Renal pelvis (tissue), 4 donors: ENCODE results near the gene CYP2C19. TPM values are rescaled to one million over a fixed set of nuclear protein-coding genes. Genes with fewer than 3 reads are reported as not detected.
A peak's percentile ranks its signal among the peaks of the same experiment; 100 is the strongest.
"Not testable (repeated sequence)": the region's sequence is repeated elsewhere in the genome, so short reads cannot be mapped to it uniquely, and the experiment has no call there.

ENCODE experiments used
- DNase-seq: peaks from one replicate; pipeline ENCODE4 v3.0.0-alpha.2; 2013
- polyA plus RNA-seq, 3 donors: library from polyadenylated mRNA; unstranded; fragments of 120-200 nt; gene quantifications; one replicate each; pipeline ENCODE4 v1.2.1, GENCODE V29; 2013; ENCODE audit not compliant: insufficient read length in 3 of 3

CYP2C19 gene
- polyA plus RNA-seq, 3 donors, result 0.06 to 0.30 (median 0.30) TPM

DNA sequence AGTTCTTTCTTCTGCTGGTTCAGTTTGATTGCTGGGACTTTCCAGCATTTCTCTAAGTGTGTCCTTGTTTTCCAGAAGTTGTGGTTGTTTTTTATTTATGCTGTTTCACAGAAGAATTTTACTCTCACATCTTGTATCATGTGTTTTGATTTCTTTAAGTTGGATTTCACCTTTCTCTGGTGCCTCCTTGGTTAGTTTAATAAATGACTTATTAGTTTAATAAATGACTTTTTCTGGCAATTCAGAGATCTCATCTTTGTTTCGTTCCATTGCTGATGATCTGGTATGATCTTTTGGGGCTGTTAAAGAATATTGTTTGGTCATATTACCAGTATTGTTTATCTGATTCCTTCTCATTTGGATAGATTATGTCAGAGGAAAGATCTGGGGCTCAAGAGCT is 116.2 kb downstream of the CYP2C19 start:
- DNase-seq, result no peak

- no peak for DNase-seq
These were observed 116.7 kb downstream of the CYP2C19 start for GRCh38 chr10:94879214-94879613.

DNA sequence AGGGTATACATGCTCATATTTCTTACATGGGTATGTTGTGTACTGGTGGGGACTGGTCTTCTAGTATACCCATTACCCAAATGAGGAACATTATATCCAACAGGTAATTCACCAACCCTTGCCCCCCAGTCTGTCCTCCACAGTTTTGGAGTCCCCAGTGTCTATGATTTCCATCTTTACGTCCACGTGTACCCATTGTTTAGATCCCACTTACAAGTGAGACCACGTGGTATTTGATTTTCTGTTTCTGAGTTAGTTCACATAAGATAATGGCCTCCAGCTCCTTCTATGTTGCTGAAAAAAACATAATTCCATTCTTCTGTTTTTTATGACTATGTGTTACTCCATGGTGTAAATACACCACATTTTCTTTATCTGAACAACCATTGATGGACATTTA is 126.6 kb downstream of the CYP2C19 start:
- no peak for DNase-seq

DNA sequence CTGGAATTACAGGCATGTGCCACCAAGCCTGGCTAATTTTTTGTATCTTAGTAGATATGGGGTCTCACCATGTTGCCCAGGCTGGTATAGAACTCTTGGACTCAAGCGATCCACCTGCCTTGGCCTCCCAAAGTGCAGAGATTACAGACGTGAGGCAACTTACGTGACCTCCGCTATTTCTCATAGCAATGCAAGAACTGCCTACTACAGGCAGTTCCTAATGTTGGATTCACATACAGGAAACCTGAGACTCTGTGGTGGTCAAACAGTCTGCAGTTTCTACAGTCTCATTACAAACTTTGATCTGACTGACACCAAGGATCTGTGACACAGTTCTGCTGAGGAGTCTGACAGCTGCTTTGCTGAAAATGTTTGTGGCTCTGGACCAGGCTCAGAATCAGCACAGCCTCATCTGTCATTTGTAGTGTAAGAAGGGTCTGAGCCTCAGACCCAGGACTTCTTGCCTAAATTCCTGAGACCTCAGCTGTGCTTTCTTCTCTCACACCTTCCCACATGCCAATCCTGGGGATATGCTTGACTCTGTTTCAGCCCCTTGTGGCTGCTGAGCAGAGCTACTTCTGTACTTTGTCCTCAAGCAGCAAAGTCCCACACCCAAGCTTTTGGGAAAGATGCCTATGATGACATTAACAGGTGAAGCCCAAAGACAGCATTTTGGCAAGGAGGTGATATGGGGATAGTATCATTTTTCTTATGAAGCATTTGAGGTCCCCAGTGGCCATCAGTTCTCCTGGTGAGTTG is 128.0 kb downstream of the CYP2C19 start:
- no peak for DNase-seq

DNA sequence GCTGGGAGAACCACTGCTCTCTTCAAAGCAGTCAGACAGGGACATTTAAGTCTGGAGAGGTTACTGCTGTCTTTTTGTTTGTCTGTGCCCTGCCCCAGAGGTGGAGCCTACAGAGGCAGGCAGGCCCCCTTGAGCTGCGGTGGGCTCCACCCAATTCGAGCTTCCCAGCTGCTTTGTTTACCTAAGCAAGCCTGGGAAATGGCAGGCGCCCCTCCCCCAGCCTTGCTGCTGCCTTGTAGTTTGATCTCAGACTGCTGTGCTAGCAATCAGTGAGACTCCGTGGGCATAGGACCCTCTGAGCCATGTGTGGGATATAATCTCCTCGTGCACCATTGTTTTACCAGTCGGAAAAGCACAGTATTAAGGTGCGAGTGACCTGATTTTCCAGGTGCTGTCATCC is 135.9 kb downstream of the CYP2C19 start:
- DNase-seq, result not testable (repeated sequence)

- DNase-seq, result no peak
These were observed 139.6 kb downstream of the CYP2C19 start for GRCh38 chr10:94902080-94902479.

DNA sequence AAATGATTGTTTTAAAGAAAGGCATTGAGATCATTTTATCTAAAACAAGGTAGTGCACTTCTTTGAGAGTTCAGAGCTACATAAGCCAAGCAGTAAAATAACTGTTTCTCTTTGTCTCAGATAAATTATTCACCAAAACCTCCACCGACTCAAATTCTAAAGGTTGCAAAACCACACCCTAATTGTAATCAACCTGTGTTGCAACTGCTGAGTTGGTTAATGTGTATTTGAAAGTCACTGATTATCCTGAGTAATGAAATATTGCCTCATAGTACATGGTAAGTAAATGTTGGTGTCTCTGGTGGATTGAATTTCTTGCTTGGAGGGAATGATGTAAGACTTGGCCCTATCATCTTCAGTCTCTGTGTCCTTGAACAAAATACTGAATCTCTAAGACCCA is 140.1 kb downstream of the CYP2C19 start:
- DNase-seq, result peak; percentile 7

Other genes starting within 250 kb of the CYP2C19 start
- gene HELLS, start 216.9 kb upstream of the CYP2C19 start, polyA plus RNA-seq, result 10 to 100 TPM; 24.9 to 44.2 (median 40.4) TPM
- under 1 TPM; 0.33 to 0.73 (median 0.41) TPM for gene CYP2C18, start 79.0 kb upstream of the CYP2C19 start, polyA plus RNA-seq
- gene CYP2C9, start 176.0 kb downstream of the CYP2C19 start, polyA plus RNA-seq, result 1 to 10 TPM; 3.0 to 4.8 (median 4.1) TPM